Activated T-helper 1 cell treated with anti-CD3 and anti-CD28 coated beads, Interleukin-2, amount 50 U/mL, for 16 hours (primary cell): ENCODE data around the gene RMI2.
"Not testable (repeated sequence)": the region's sequence is repeated elsewhere in the genome, so short reads cannot be mapped to it uniquely, and the experiment has no call there.

Source experiments
- DNase-seq, 2 donors: peaks; one replicate each; pipeline ENCODE4 v3.0.0-alpha.2; 2020; ENCODE audit warnings: low read depth in 1 of 2, low spot score in 1 of 2

RMI2 gene

DNA sequence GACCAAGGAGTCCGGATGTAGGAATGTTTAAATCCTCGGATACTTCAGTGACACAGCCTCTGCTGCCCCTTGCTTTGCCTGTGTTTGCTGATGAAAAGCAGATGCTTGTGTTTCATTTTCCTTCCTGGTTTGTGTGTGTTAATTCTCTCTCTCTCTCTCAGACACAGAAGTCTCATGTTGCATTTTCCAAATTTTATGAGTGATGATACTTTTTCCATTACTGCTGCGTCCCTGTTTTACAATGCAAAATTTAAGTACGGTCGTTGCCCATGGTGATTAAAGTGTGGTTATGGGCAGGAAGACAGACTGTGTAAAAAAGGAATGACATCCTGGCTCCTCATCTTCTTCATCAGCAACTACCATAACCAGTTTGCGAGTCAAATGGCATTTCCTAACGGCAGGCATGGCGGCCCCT lies 5.7 kb downstream of the RMI2 start:
- no peak for DNase-seq

DNA sequence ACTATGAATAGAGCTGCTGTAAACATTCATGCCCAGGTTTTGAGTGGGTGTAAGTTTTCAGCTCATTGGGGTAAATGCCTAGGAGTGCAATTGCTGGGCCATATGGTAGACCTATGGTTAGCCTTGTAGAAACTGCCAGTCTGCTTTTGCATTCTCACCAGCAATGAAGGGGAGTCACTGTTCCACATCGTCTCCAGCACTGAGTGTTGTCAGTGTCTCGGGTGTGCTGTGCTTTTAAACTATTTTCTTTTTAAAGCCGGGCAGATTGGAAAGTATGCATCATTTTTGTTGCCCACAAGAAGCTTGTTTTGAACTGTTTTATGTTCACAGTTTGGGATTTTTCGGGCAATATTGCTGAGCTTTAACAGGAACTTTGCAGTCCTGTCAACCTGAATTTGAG lies 7.9 kb downstream of the RMI2 start:
- no peak for DNase-seq

DNA sequence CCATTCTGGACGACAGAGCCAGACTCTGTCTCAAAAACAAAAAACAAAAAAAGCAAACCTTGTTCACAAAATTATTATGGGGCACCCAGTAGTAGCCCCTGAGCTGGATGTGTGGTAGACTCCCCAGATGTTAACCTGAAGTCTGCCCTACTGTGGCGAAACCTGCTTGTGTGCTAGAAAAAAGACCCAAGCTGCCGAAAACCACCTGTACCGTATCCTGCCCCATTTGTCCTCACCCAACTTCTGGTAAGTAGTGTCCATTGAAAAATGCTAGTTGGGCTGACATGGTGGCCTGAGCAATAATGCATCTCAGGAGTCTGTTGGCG lies 9.1 kb downstream of the RMI2 start:
- no peak for DNase-seq

DNA sequence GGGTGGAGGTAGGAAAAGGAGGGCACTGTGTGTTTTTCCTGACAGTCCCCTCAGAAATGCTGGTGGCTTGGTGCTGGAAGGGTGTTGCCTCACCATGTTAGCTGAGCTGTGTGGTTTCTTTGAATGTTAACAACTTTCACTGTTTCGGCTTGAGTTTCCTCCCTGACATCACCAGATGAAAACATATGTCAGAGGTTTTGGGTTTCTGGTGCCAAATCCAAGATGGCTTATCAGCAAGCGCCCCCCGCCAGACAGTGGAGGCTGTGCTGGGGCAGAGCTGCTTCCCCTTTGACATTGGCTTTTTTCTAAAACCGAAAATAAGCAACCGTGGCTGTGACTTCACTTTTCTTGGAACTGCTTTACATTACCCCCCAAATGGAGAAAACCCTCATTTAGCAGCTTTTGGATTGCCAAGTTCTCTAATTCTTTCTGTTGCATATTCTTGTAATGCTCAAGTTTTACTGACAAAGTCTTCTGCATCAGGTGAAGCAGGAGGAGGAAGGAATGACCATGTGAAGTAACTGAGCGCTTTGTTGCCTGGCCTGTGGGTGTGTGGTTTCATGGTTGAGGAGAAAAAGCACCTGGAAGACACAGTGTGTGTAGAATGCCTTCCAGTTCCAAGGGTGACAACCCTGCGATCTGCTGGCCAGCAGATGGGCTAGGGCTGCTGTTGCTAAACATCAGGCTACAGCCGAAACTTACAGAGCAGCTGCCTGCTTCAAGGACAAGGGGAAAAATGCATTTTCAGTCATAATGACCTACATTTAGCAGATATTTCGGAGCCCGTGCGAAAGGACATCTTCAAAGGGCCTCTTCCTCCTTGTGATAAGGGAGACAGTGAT lies 9.7 kb downstream of the RMI2 start:
- DNase-seq, result peak in 1 of 2 donors; percentile 48

DNA sequence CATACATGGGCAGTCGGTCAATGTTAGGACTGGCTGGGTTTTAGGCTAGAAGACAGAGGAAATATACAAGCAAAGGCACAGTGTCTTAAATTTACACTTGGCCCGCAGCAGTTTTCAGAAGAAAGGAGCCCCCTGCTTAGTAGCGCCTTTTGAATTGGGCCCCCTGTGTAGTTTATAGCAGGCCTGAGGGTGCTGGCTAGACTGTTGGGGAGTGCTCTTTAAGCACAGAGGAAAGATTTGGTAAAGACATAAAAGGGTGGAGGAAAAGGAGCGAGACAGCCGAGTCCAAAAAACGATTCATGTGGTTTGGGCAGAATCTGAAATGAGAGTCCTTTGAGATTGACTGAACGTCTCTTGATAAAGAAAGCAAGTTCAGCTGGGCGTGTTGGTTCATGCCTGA lies 10.6 kb downstream of the RMI2 start:
- DNase-seq, result no peak

DNA sequence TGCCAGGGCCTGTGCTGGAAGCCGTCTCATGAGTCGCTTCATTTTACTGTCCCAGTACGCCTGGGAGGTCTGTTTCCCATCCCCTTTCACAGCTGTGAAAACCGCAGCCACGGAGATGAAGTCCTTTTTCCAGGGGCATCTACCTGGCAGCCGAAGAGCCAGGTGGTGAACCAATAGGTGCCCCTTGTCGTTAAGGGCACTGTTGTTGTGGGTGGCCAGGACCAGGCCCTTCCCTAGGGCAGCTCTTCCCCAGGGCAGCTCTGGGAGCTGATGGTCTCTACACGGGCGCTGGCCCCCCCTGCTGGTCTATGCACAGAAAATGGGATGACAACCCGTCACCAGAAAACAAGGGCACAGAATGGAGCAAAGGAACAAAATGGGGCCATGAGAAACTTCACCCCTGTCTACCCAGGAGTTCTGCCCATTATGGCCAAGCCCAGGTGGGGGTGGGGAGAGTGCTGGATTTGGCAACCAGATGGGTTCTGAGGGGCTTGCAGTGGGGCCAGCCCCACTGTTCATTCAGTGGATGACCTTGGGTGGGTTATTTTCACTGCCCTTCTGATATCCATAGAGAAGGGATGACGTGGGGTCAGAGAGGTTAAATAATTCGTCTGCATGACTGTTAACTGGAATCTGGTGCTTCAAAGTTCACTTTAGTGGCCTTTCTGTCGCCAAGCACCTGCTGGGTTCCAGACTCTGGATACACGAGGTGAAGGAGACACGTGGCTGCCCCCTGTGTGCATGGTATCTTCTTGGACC lies 11.5 kb downstream of the RMI2 start:
- DNase-seq, result peak in 1 of 2 donors; percentile 25

DNA sequence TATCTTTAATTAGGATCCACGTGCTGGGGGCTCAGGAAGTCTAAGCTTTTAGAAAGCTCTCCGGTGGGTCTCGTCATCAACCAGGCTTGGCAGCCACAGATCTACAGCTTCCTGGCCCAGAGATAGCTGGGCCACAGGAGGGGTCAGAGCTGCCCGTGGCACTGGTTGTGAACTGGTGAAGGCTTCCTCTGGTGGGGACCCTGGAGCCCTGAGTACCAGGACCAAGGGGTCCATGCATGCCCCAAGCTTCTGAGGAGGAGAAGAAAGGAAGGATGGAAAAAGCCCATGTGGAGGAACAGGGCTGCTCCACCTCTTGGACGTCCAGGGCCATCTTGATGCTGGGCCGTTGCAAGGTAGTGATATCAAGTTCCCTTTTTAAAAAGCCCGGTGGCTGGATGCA lies 13.3 kb downstream of the RMI2 start:
- no peak for DNase-seq

DNA sequence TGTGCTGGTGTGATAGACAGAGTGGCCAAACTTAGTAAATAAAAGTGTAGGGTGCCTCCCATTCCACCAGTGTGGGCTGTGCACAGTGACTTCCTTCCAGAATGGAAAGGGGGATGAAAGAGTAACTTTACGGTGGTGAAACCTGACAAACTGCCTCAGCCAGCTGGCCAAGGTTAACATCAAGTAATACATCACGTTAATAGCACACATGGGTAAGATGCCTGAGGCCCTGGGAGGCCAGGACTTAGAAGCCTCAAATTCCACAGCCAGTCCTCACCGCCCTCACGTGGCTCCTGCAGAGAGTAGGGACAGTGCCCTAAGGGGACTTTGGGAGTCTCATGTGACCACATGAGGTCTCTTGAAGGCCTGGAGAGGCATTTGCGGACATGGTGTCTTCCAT lies 14.1 kb downstream of the RMI2 start:
- DNase-seq, result no peak

DNA sequence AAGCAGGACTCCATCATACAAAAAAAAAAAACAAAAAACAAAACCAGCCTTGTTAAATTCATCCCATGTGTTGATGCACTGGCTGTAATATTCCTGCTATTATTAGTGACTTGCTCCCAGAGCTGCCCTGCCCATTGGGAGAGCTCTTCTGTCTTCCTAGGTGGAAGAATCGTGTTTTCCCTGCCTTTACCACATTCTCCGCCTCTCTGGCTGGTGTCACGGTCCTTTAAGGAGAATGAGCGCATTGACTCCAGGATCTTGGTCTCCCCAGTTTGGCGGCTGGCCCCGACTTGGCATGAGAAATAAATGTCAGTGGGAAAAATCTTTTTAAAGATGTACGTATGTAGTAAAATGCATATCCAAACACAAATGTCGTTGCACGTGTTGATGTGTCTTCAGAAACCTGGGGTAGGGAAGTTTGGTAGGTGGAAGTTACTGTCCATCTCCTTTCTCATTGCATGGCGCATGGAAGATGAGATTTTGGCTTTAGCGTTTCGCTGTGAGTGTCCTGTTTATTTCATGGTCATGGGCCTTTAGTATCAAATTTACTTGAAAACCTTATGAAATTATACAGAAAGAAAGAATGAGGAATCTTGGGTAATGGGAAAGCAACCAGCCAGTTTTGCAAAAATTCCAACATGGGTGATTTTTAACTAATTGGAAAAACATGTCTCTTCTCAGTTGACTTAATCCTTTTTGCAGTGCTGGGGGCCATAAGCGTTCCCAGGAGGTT lies 15.5 kb downstream of the RMI2 start:
- no peak for DNase-seq

DNA sequence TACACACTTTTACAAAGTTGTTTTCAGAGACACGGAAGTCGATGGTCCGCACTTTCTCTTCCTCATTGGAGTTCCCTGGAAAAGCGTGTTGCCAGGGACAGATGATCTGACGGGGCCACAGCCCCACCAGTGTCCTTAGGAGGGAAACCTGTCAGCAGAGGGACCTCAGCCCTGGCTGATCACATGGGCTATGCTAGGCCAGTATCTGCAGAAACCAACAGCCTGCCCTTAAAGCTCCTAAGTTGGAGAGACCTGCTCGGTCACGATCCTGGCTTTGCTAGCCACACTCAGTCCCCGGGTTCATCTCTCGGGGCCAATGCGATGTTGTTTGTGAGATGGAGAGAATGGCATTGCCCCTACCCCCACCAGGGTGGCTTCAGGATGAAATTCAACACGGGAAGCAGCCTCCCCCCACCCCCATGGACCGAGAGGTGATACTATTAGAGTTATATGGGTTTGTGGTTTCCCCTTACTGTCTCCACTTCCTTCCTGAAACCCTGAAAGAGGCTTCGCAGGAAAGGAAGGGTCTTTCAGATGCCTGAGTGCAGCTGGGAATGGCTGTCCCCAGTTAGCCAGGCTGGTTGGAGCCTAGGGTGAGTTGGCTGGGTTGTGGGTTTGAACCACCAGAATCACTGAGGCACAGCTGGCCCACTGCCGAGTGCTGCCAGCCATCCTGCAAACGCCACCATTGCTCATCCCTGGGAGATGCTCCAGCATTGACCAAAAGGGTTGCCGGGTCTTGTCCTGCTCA lies 16.6 kb downstream of the RMI2 start:
- DNase-seq, result no peak

DNA sequence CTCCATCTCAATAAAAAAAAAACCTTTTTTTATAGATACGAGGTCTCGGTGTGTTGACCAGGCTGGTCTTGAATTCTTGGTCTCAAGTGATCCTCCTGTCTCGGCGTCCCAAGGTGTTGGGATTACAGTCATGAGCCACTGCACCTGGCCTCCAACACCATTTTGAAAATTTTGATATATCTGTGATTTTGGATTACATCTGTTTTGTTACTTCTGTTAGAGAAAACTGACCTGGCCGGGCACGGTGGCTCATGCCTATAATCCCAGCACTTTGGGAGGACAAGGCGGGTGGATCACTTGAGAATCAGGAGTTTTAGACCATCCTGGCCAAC lies 18.6 kb downstream of the RMI2 start:
- no peak for DNase-seq

DNA sequence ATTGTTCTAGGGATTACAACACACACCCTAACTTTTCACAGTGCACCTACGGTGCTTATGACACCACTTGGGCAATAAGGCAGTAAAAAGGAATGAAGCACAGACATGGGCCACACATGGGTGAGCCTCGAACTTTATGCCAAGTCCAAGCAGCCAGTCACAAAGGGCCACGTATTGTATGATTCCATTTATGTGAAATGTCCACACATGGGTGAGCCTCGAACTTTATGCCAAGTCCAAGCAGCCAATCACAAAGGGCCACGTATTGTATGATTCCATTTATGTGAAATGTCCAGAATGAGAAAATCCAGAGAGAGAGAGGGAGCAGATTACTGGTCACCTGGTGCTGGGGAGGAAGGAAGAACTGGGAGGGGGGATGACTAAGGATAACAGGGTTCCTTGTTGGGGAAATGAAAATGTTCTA lies 22.2 kb downstream of the RMI2 start:
- no peak for DNase-seq

DNA sequence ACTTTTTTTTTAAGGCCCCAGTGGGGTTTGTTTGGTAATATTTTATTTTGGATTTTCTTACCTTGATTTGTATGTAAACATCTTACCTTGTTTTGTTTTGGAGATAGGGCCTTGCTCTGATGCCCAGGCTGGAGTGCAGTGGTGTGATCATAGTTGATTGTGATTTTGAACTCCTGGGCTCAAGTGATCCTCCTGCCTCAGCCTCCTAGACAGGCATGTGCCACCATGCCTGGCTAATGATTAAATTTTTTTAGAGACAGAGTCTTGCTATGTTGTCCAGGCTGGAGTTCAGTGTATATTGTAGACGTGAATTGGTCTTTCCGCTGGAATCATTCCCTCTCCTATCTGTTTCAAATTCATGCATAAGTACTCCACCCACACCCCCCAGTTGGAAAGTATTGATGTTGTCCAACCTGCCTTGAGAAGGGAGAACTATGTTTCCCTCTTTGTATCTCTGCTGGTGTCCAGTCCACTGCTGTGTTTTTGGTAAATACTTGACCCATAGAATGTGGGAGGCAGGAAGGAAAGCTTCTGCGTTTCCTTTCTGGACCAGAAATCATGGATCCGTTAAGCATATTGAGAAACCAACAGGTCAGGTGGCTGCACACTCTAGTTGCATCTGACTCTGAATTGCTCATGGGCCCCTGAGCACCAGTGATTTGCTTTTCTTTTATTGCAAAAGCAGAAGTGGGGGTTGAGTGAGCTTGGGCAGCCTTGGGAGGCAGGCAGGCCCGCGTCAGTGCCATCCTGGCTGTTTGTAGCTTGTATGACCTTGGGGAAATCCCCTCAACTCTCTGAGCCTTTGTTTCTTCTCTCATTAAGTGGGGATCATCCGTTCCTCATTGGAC lies 25.0 kb downstream of the RMI2 start:
- no peak for DNase-seq

DNA sequence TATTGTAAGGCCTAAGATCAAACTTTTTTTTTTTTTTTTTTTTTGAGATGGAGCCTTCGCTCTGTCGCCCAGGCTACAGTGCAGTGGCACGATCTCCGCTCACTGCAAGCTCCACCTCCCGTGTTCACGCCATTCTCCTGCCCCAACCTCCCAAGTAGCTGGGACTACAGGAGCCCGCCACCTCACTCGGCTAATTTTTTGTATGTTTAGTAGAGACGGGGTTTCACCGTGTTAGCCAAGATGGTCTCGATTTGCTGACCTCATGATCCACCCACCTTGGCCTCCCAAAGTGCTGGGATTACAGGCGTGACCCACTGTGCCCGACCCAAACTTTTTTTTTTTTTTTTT lies 25.6 kb downstream of the RMI2 start:
- not testable (repeated sequence) for DNase-seq

DNA sequence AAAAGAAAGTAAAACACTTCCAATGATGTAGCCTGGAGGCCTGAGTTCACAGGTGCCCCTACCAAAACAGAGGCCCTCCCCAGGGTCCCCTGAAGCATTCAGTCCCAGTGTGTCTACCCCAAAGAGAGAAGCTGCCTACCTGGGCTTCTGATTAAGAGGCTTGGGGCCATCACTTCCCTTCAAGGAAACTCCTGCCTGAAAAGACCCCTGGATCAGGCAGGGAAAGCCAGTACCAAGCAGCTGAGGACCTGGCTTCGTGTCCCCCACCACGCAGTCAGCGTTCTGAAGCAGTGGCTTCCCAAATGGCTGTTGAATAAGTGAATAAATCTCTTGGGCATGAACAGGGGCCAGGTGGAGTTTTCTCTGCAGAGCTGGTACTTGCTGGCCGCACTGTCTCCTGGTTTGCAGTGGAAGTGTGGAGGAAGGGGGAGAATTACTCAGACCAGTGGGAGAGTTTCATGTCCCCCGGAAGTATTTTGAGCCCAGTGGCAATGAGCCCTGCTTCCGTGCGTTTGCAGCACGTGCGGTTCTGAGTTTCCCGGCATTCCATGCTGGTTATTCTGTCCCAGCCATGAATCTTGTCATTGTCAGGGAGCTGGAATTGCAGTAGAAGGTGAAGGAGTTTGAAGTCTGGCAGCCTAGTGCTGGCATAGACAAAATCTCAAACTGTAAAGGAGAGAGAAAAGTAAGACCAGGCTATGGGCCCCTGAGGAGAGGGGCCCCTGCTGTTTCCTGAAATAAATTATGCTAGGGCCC lies 27.0 kb downstream of the RMI2 start:
- no peak for DNase-seq

DNA sequence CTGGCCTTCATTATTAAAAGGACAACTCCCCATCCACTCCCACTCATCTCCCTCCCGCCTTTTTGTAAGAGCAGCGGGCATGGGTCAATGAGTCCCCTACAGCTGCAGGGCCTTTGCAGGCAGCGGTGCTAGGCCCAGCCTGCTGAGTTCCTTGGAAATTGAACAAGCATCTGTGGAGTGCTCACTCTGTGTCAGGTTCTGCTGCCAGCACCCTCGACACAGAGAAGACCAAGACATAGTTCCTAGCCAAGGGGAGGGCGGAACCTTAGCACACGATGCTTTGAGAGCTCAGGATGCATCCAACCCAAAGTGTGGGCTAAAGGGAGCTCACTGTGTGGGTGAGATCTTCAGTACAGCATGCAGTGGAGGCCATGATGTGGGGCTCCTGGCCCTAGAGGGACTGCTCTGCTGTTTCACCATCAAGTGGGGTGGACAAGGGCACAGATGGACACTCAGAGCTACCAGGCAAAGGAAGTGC lies 27.6 kb downstream of the RMI2 start:
- DNase-seq, result no peak

DNA sequence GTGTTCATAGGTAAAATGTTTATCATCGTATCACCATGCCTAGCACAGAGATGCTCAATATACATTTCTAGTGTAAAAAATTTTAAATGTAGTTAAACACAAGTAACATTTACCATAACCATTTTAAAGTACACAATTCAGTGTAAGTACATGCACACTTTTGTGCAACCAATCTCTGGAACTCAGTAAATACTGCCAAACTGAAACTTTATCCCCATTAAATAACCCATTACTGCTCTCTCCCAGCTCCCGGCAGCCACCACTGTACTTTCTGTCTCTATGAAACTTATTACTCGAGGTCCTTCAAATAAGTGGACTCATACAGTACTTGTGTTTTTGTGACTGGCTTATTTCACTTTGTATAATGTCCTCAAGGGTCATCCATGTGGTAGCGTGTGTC lies 29.0 kb downstream of the RMI2 start:
- no peak for DNase-seq

DNA sequence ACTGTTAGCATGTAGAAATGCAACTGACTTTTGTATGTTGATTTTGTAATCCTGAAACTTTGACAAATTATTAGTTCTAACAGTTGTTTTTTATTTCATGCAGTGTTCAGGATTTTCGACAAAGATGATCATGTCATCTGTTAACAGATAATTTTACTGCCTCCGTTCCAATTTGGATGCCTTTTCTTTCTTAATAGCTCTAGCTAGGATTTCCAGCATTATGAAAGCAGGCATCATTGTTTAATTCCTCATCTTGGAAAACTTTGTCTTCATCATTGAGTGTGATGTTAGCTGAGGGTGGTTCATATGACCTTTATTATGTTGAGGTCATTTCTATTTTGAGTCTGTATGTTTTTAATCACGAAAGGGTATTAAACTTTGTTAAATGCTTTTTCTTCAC lies 31.9 kb downstream of the RMI2 start:
- DNase-seq, result no peak

DNA sequence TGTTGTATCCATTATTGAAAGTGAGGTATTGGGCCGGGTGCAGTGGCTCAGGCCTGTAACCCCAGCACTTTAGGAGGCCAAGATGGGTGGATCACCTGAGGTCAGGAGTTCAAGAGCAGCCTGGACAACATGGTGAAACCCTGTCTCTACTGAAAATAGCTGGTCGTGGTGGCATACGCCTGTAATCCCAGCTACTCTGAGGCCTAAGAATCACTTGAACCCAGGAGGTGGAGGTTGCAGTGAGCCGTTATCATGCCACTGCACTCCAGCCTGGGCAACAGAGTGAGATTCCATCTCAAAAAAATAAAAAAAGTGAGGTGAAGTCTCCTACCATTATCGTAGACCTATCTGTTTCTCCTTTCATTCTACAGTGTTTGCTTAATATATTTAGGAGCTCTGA lies 33.7 kb downstream of the RMI2 start:
- not testable (repeated sequence) for DNase-seq

DNA sequence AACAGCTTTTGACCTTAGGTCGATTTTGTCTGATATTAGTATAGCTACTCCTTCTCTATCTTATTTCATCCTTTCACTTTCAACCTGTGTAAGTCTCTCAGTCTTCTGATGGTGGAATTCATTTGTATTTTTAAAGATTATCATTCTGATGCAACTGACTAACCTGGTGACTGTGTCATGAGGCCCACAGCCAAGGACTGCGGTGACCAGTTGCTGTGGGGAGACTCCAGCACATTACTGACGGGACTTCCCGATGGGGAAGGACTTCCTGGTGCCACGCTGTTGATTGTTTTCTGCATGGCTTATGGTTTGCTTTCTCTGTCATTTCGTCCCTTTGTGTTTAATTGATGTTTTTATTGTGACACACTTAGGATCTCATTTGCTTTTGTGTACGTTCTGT lies 34.2 kb downstream of the RMI2 start:
- peak in 1 of 2 donors; percentile 16 for DNase-seq
